ENCODE results near the gene GALNTL6.

GALNTL6 gene

GRCh38 chr4:171812665-171813525, at the start of gene GALNTL6:
Gene GALNTL6, plus strand, starts transcription at chr4:171813404.
- DNase-seq, result no peak

GRCh38 chr4:171765514-171765913, 47.7 kb upstream of the GALNTL6 start:
- DNase-seq, result no peak
- no peak for ATAC-seq

More at GRCh38 chr4:171812665-171813525, at the start of gene GALNTL6:
- no peak for ATAC-seq

GRCh38 chr4:171774642-171775190, 38.5 kb upstream of the GALNTL6 start:
- no peak for ATAC-seq
- DNase-seq, result no peak

GRCh38 chr4:171779301-171779700, 33.9 kb upstream of the GALNTL6 start:
- DNase-seq, result no peak
- ATAC-seq, result no peak

GRCh38 chr4:171785388-171785787, 27.8 kb upstream of the GALNTL6 start:
- DNase-seq (no peak), ATAC-seq (no peak)

- no peak for DNase-seq
- no peak for ATAC-seq
Observed at GRCh38 chr4:171793723-171794122, 19.5 kb upstream of the GALNTL6 start.

GRCh38 chr4:171794528-171794927, 18.7 kb upstream of the GALNTL6 start:
- no peak for ATAC-seq
- DNase-seq, result no peak

GRCh38 chr4:171809854-171810253, 3.4 kb upstream of the GALNTL6 start:
- DNase-seq (no peak), ATAC-seq (no peak)

- DNase-seq (no peak), ATAC-seq (no peak)
Observed at GRCh38 chr4:171812333-171812664, 905 bp upstream of the GALNTL6 start.

- ATAC-seq, result no peak
Observed at GRCh38 chr4:171813526-171814250, 484 bp downstream of the GALNTL6 start.

GRCh38 chr4:171814545-171814944, 1.3 kb downstream of the GALNTL6 start:
- ATAC-seq, result no peak
- no peak for DNase-seq

More at GRCh38 chr4:171813526-171814250, 484 bp downstream of the GALNTL6 start:
- DNase-seq, result no peak

- DNase-seq (no peak), ATAC-seq (no peak)
Observed at GRCh38 chr4:171817026-171817425, 3.8 kb downstream of the GALNTL6 start.

GRCh38 chr4:171834640-171835039, 21.4 kb downstream of the GALNTL6 start:
- ATAC-seq (no peak), DNase-seq (no peak)

- no peak for DNase-seq
- ATAC-seq, result no peak
Observed at GRCh38 chr4:171843456-171843855, 30.3 kb downstream of the GALNTL6 start.

GRCh38 chr4:171846232-171846631, 33.0 kb downstream of the GALNTL6 start:
- DNase-seq (peak; percentile 5), ATAC-seq (no peak)

GRCh38 chr4:171846893-171847292, 33.7 kb downstream of the GALNTL6 start:
- DNase-seq (no peak), ATAC-seq (no peak)

- DNase-seq (no peak), ATAC-seq (no peak)
Observed at GRCh38 chr4:171847751-171848150, 34.5 kb downstream of the GALNTL6 start.

GRCh38 chr4:171849686-171850222, 36.5 kb downstream of the GALNTL6 start:
- DNase-seq (no peak), ATAC-seq (no peak)

- DNase-seq, result no peak
- ATAC-seq, result no peak
Observed at GRCh38 chr4:171851295-171851694, 38.1 kb downstream of the GALNTL6 start.

- no peak for DNase-seq
- no peak for ATAC-seq
Observed at GRCh38 chr4:171857302-171858012, 44.3 kb downstream of the GALNTL6 start.

GRCh38 chr4:171875291-171875690, 62.1 kb downstream of the GALNTL6 start:
- ATAC-seq, result no peak

GRCh38 chr4:171876636-171877035, 63.4 kb downstream of the GALNTL6 start:
- ATAC-seq (no peak), DNase-seq (no peak)

More at GRCh38 chr4:171875291-171875690, 62.1 kb downstream of the GALNTL6 start:
- DNase-seq, result no peak

Measured in stimulated activated naive CD8-positive, alpha-beta T cell treated with anti-CD3 and anti-CD28 coated beads, Interleukin-15, Interleukin-2, amounts not matched to agents 100 U/mL and 50 U/mL, for 24 hours (primary cell).